ENCODE results near the gene CRELD2.

Gene CRELD2

DNA sequence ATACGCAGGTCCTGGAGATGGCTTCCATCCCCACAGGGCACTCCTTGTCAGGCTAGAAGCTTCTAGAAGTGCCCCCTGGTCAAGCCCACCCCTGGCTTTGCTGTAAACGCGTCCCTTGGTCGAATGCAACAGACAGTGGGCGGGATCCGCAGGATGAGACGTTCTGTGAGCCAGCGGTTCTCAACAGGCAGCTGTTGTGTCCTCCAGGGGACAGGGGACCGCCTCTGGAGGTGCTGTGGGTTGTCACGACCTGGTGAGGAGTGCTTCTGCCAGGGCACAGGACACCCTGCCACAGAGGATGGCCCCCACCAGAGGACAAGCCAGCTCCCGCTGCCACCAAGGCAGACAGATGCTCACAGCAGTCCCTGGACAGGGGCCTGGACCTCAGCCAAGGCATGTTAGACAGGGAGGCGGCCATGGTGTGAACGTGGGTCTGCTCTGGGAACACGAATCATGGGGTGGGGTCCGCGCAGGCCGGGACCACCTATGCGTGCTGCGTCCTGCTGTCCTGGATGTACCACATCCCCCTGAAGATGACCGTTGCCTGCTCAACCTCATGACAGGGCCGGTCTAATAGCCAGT lies 11.7 kb downstream of the CRELD2 start:
- DNase-seq (ENCODE audit: low spot score) = no peak

DNA sequence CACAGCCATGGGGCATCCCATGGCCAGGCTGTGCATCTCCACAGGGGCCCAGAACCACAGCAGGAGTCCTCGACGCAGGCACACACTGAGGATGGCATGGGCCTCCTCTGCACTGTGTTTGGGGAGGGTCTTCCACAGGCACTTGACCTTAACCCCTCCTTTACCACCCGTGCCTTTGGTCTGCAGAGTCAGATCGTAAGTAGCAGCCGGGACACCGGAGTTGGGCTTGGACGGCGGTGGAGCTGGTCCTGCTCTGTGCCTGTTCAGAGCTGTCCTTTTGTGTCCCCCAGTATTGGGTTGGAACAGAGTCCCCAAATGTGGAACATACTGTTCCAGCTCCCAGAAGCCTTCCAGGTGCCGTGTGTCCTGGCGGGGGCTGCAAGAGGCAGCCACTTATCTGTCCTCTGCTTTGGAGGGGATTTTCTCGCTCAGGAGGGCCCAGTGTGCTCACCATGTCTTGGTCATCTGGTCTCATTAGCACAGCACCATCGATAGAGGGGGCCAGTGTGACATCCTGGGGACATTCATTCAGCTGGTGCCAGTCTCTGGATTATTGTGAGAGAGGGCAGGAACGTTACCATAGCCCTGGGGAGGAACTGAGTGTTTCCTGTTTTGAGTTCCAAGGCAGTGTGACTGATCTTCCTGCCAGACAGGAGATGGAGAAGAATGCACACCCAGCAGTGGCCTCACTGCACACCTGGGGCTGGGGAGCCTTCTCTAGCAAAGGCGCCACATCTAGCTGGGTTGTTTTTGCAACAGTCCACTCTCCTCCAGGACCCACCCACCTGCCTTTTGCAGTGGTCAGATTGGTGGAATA lies 12.4 kb downstream of the CRELD2 start:
- DNase-seq (ENCODE audit: low spot score) = peak; percentile 96

DNA sequence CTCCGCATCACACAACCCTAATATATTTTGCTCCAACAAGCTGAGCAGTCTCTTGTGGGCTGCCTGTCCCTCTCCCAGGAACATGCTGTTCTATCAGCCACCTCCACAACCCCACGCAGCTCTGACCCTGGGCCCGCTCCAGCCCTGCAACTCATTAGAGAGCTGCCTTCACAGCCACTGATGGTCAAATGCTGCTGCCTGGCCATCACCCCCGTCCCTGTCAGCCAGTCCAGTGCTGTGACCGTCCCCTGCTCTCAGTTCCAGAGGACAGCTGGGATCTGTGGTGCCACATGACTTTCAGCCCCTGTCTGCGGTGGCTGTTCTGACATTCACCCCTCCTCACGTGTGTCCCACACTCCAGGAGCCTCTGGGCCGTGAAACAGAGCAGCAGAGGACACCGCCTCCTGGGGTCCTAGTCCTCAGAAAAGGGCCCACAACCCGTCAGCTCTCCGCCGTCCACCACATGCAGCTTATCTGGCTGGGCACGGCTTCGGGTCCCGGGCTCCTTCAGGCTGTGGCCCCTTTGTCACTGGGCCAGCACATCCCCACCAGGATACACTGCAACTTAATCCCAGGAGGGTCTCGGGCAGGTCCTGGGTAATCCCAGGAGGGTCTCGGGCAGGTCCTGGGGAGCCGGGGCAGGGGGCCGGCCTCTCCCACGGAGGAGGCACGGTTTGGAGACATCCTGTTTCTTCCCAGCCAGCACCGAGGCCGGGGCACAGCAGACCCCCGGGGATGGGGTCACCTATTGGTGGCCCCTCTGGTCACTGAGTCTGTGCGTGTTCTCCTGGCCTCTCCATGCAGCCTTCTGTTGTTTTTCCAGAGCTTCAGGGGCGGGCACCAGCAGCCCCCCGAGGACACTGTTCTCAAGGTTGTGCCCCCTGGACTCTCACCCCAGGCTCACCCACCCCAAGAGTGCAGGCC lies 15.1 kb downstream of the CRELD2 start:
- no peak for DNase-seq (ENCODE audit: low spot score)

DNA sequence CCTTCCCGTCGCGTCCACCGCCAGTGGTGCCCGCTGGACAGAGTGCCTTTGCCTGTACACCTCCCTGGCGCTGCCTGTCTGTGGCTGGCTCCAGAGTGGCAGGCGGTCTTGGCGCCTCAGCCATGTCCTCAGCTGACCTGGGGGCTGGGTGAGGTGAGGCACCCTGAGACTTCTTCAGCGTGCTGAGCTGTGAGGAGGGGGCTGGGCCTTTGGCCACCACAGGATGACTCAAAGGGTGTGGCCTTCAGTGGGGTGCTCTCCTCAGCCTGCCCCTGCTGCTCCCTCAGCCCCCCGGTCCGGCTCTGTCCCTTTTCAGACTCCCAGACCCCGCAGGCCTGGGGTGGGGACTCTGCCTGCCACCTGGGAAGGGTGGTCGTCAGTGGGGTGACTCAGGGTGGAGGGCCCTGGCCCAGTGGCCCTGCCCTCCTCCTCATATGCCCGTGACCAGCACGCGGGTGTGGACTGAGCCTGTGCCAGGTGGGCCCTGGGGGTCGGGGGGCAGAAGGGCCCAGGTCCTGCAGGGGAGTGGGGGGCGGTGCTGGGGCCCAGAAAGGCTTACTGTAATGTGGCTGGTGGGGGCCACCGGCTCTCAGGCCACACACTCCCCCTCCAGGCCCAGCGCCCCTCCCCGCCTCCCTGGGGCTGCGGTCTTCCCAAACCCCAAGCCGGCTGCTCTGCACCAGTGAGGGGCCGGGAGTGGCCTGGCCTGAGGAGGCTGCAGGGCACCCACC lies 15.9 kb downstream of the CRELD2 start:
- DNase-seq (ENCODE audit: low spot score) = no peak

DNA sequence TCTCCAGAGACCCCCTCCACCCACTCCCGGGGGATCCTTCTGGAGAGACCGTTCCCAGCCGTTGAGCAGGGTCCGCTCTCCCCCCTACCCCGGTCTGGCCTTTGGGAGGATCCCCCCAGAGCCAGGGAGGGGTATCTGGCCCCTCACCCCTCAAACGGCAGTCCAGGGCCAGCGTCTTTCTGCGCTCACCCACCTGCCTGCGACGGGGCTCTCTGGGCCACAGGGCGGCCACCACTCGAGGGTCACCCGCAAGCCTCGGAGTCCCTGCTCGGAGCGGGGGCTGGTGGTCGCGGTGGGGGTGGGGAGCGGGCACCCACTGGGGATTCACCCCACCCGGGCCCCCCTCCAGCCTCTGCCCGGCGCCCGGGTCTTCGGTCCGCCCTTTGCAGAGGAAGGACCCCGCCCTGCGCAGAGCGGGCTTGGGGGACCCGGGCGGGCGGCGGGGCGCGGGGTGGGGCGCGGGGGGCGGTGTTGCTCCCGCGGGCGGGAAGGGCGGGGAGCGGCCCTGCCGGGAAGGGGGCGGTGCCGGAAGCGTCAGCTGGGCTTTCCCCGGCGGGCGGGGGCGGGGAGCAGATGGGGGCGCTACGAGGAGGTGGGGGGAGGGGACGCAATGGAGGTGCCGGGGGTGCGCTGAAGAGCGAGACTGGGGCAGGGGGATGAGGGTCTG lies 16.6 kb downstream of the CRELD2 start:
- DNase-seq (ENCODE audit: low spot score) = no peak

DNA sequence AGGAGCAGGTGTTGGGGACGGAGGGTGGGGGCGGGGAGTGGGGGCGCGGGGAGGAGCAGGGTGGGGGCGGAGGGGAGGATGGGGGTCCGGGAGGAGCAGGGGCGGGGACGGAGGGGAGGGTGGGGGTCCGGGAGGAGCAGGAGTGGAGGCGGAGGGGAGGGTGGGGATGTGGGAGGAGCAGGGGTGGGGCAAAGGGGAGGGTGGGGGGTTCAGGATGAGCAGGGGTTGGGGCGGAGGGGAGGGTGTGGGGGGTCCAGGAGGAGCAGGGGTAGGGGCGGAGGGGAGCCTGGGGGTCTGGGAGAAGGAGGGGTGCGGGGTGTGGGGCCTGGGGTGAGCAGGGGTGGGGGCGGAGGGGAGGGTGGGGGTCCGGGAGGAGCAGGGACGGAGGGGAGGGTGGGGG lies 17.1 kb downstream of the CRELD2 start:
- DNase-seq (ENCODE audit: low spot score) = no peak

DNA sequence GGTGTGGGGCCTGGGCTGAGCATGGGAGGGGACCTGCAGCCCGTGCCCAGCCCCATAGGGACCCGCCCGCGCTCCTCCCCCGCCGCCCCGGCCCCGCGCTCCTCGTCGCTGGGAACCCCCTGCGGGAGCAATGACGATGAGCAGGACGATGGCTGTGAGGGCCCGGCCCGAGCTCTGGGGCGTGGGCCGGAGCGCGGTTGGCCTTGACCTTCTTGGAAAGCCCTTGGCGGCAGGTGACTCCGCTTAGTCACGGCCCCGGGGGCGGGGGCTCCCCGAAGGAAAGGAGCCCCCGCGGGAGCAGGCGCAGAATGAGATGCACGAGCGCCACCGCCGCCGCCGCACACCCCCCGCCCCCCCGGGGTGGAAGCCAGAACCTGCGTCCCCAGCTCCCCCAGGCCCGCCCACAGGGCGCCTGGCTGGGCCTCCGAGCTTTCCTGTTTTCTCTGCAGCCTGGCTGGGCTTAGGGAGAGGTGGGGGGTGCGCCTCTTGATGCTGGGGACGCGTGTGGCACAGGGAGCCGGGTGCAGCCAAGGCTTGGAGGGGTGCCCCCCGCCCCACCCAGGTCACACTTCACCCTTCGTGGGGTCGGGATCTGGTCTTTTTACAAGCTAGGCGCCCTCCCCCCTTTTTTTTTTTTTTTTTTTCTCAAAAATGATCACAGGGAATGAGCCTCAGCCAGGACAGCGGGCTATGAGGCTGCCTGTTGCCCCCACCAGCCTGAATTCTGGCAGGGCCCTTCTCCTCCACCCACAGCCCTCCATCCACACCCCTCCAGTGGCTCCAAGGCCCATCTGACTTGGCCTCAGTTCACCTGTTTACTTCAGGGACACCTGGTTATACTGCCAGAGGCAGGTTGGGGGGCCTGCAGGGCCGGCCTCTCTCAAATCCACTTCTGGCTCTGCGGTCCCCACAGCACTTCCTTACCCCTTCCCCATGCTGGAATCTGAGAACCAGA lies 17.9 kb downstream of the CRELD2 start:
- DNase-seq (ENCODE audit: low spot score) = peak; percentile 81

DNA sequence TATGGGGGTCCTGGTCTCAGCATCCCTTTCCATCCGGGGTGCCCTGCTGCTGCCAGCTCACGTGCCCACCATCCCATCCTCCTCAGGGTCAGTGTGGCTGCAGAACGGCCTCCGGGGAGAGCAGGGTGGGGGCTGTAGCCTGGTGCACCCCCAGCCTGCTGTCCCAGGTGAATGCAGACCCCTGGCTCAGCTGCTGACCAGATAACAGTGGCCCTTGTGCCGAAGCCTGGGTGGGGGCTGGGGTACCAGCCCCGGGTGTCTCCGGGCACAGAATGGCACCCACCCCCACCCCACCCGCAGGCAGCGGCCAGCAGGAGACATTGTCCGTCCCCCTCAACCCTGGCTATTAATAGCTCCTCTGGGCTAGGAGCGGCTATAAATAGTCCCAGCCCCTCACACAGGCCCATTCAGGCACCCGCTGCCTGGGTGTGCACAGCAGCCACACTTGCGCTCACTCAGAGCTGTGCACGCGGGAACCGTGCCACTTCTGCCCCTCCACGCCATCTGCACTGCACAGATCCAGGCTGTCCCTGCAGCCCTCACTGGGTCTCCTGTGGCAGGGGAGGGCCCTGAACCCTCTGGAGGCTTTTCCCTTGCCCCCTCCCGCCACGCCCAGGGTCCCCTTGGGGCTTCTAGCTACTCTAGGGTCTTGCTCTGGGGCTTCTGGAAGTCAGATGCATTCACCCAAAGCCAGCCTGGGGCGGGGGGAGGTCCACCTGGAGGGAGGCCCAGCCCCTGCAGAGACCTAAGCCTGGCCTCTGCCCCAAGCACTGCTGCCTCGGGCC lies 18.7 kb downstream of the CRELD2 start:
- DNase-seq (ENCODE audit: low spot score) = no peak

DNA sequence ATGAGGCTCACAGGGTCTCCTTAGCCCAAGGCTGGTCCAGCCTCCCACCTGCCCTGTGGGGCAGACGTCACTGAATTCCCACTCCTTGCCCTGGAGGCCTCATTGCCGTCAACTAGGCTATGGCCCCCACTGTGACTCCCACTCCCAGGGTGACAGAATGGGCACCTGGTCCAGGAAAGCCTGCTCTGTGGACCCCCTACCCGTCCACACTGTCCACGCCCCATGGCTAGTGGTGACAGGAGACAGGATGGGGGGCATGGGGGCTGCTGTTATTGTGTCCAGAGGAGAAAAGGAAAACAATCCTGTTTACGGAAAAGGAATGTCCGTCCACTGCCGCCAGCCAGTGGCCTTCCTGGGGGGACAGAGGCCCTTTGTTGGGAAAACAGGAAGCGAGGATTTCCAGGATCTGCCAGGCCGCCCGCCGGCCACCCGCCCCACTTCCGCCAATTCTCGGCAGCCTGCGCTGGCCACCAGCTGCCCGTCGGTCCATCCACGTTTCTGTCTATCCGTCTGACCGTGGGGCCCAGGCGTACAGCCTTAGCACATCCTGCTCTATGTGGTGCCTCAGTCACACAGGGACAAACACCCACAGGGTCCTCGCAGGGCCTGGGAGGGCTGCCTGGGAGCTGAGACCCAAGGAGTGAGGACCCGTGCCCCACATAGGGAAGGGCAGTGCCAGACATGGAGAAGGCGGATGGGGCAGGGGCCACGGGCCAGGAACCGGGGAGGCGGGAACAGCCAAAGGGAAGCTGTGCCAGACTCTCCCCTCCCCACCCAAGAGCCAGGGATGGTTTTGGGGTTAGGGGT lies 19.5 kb downstream of the CRELD2 start:
- DNase-seq (ENCODE audit: low spot score) = no peak

DNA sequence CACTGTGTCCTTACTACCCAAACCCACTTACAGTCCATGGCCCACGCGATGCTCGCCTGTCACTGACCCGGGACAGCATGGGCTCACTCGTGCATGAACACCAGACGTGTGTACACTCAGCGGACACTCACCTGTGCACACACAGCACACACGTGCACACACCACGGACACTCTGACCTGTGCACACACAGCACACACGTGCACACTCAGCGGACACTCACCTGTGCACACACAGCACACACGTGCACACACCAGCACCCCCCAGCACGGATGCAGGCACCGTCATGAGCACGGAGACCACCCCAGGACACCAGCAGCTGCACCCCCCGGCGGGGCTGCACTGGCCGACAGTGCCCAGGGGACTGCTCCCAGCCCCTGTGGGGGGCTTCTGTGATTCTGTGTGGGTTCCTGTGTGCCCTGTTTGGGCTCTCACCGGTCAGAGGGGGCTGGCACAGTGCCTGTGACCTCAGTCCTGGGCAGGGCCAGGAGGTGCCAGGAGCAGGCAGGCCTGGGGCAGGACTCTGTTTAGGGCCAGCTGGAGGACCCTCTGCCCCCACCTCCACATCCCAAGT lies 20.2 kb downstream of the CRELD2 start:
- DNase-seq (ENCODE audit: low spot score) = no peak

DNA sequence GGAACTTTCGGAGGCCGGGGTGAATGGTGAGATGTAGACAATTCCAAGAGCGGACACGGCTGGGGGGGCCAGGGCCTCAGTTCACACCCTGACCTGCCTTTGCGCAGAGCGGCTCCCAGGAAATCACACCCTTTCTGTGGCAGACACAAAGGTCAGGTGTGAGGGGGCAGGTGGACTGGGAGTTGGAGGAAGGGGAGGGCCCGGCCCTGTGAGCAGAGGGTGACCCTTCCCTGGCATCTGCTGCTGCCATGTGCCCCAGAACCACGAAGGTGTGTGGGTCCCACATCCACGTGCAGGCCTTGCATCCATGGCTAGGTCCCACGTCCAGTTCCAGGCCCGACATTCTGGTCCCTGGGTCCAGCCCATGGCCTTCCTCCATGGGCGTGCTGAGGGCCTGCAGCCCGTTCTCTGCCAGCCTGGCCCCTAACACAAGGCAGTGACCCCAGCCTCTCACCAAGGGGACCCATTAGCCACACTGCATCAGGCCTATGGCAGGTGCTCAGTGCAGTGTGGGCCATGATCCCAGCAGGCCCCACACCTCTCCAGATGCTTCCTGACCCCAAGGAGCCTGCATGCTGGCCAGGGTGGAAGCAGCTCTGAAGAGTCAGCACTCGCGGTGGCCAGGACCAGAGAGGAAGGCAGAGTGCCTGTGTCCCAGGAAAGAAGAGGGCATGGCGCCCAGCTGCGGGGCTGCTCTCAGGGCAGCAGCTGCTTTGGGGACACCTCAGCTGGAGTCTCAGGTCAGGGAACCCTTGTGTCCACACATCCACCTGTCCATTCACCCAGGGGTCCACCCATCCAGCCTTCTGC lies 23.3 kb downstream of the CRELD2 start:
- DNase-seq (ENCODE audit: low spot score) = no peak

DNA sequence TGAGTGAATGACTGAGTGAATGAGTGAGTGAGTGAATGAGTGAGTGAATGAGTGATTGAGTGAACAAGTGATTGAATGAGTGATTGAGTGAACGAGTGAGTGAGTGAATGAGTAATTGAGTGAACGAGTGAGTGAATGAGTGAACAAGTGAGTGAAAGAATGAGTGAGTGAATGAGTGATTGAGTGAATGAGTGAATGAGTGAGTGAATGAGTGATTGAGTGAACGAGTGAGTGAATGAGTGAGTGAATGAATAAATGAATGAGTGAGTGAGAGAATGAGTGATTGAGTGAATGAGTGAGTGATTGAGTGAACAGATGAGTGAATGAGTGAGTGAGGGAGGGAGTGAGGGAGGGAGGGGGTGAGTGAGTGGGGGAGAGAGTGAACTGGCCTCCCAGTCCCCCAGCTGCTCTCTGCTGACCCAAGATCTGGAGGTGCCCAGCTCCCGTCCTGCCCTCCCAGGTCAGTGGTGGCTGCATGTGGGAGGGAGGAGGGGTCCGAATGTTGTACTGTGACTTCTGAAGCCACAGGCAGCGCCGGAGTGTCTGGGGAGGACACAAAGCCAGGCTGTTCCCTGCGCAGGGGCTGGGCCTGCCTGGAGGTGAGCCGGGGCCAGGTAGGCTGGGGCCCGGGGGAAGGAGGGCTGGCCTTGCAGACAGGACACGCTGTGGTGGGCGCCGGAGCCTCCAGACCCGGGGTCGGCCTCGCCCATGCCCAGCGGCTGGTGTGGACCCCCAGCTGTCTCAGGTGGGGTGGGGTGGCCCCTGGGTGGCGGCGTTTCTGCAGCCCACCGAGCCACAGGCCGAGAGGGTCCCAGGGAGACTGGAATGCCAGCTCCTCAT lies 24.4 kb downstream of the CRELD2 start:
- no peak for DNase-seq (ENCODE audit: low spot score)

DNA sequence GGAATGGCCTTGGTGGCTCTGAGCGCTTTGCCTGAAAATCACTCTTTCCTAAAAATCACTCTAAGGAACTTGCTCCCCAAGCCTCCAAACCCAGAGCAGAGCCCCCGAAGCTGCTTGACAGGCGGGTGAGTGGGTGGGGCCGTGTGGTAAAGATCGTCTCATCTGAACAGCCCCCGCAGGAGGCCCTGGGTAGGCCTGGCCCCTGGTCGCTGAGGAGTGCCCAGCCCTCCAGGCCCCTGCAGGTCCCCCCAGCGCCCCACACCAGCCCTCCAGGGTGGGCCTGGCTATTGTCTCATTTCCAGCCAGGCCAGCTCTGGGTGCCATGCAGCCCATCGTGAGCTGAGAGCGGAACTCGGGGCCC lies 25.0 kb downstream of the CRELD2 start:
- DNase-seq (ENCODE audit: low spot score) = no peak

DNA sequence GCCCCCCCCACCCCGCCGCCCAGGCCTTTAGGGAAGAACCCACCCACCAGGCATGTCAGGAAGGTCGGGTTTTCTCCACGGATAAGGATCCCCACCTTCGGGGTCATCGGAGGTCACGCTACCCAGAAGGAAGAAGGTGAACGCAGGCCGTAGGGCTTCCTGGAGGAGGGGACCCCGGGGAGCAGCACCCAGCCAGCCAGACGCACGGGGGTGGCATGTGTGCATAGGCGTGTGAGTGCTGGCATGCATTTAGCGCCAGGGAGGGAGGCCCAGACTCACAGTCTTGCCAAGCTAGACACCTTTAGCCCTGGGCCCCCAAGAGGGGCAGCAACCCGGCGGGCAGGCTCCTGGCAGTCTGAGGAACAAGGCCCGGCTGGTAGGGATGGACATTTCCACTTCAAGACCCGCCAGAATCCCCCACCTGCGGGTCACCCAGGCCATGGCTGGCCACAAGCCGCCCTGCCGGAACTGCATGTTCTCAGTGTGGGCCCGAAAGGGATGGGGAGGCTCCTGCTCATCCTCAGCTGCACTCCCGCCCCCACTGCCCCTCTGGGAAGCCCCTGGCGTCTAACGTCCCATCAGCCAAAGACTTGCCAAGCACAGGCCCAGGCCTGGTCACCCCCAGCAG lies 25.5 kb downstream of the CRELD2 start:
- no peak for DNase-seq (ENCODE audit: low spot score)

DNA sequence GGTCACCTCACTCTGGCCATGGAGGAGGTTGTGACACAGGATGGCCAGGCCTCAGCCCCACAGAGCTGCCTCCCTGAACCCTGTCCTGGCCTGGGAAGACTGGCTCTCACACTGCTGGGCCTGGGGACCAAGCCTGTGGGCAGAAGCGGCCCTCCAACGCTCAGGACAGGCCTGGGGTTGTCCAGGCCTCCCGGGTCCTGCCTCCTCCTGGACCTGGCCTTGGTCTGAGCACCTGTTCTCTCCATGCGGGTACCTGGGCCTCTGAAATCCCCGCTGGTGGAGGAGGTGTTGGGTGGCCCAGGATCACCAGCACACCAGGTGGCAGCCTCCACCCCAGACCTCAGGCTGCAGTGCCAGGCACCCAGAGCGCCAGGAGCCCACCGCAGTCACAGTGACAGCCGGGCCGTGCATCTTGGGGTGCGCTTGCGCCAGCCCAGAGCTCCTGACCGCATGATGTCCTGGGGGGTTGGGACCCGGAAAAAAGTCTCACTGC lies 26.0 kb downstream of the CRELD2 start:
- no peak for DNase-seq (ENCODE audit: low spot score)

All from HuH-7 (cell line).